Duodenal mucosa (tissue), 2 donors: ENCODE results near the gene SNN.

Experiments
- H3K27ac ChIP-seq: one replicate; pipeline ENCODE4 v1.7.0; 2013; ENCODE audit warnings: low read depth, low read length
- H3K27me3 ChIP-seq, 2 donors: one replicate each; pipeline ENCODE4 v1.7.0; 2013; ENCODE audit warnings: low read length in 2 of 2, control low read depth in 1 of 2; ENCODE audit not compliant: insufficient read depth in 2 of 2, control insufficient read depth in 1 of 2
- H3K36me3 ChIP-seq, 2 donors: one replicate each; pipeline ENCODE4 v1.7.0; 2013; ENCODE audit warnings: low read length in 2 of 2, control low read depth in 1 of 2; ENCODE audit not compliant: insufficient read depth in 2 of 2, control insufficient read depth in 1 of 2
- H3K4me1 ChIP-seq, 2 donors: one replicate each; pipeline ENCODE4 v1.7.0; 2013; ENCODE audit warnings: low read length in 2 of 2, control low read depth in 1 of 2; ENCODE audit not compliant: insufficient read depth in 2 of 2, control insufficient read depth in 1 of 2
- H3K4me3 ChIP-seq, 2 donors: one replicate each; pipeline ENCODE4 v1.7.0; 2013; ENCODE audit warnings: low read length in 2 of 2, low read depth in 1 of 2
- H3K9ac ChIP-seq, 2 donors: one replicate each; pipeline ENCODE4 v1.7.0; 2013; ENCODE audit warnings: low read length in 2 of 2, low read depth in 1 of 2
- H3K9me3 ChIP-seq, 2 donors: one replicate each; pipeline ENCODE4 v1.7.0; 2013; ENCODE audit warnings: low read length in 2 of 2, control low read depth in 1 of 2; ENCODE audit not compliant: control insufficient read depth in 1 of 2

Gene SNN

GRCh38 chr16:11627292-11627663, 41.0 kb upstream of the SNN start:
- no peak overlapping the region for H3K27ac ChIP-seq

GRCh38 chr16:11627822-11628457, 40.3 kb upstream of the SNN start:
- Histone ChIP-seq H3K27ac (no peak overlapping the region), H3K36me3 (no peaks in the 10 kb centered on the region), H3K4me3 (no peak overlapping the region), H3K9ac (no peak overlapping the region), H3K9me3 (no peaks in the 10 kb centered on the region), H3K4me1 (peaks cover 9% of the 10 kb centered on the region in 2 donors), H3K27me3 (no peaks in the 10 kb centered on the region)

More at GRCh38 chr16:11627292-11627663, 41.0 kb upstream of the SNN start:
- H3K9me3 ChIP-seq = no peaks in the 10 kb centered on the region
- H3K4me3 ChIP-seq = no peak overlapping the region
- peaks cover 8 to 13% of the 10 kb centered on the region in 2 donors for H3K4me1 ChIP-seq
- no peak overlapping the region for H3K9ac ChIP-seq
- no peaks in the 10 kb centered on the region for H3K27me3 ChIP-seq
- no peaks in the 10 kb centered on the region for H3K36me3 ChIP-seq

- H3K9me3 ChIP-seq = no peaks in the 10 kb centered on the region
- peak overlapping the region; percentile 51 for H3K27ac ChIP-seq
- H3K4me3 ChIP-seq = no peak overlapping the region
- H3K27me3 ChIP-seq = no peaks in the 10 kb centered on the region
- peaks cover 9 to 16% of the 10 kb centered on the region in 2 donors for H3K4me1 ChIP-seq
- H3K36me3 ChIP-seq = no peaks in the 10 kb centered on the region
- no peak overlapping the region for H3K9ac ChIP-seq
These were observed 38.9 kb upstream of the SNN start for GRCh38 chr16:11629071-11630030.

GRCh38 chr16:11630046-11630767, 38.0 kb upstream of the SNN start:
- Histone ChIP-seq H3K27me3 (no peaks in the 10 kb centered on the region), H3K4me1 (peaks cover 12 to 17% of the 10 kb centered on the region in 2 donors), H3K27ac (no peak overlapping the region), H3K9ac (no peak overlapping the region), H3K36me3 (no peaks in the 10 kb centered on the region), H3K9me3 (no peaks in the 10 kb centered on the region), H3K4me3 (no peak overlapping the region)

GRCh38 chr16:11630768-11631056, 37.5 kb upstream of the SNN start:
- Histone ChIP-seq H3K27me3 (no peaks in the 10 kb centered on the region), H3K9me3 (no peaks in the 10 kb centered on the region), H3K4me3 (no peak overlapping the region), H3K27ac (no peak overlapping the region), H3K4me1 (peaks cover 17 to 22% of the 10 kb centered on the region in 2 donors), H3K9ac (no peak overlapping the region), H3K36me3 (no peaks in the 10 kb centered on the region)

GRCh38 chr16:11631214-11631613, 37.0 kb upstream of the SNN start:
- Histone ChIP-seq H3K4me1 (peaks cover 20 to 27% of the 10 kb centered on the region in 2 donors), H3K4me3 (no peak overlapping the region), H3K36me3 (no peaks in the 10 kb centered on the region), H3K27ac (no peak overlapping the region), H3K9me3 (no peaks in the 10 kb centered on the region), H3K27me3 (no peaks in the 10 kb centered on the region), H3K9ac (no peak overlapping the region)

GRCh38 chr16:11632455-11632939, 35.8 kb upstream of the SNN start:
- Histone ChIP-seq H3K27ac (peak overlapping the region; percentile 36), H3K4me3 (no peak overlapping the region), H3K9ac (no peak overlapping the region)

GRCh38 chr16:11633113-11633512, 35.1 kb upstream of the SNN start:
- peaks cover 19 to 27% of the 10 kb centered on the region in 2 donors for H3K4me1 ChIP-seq
- H3K36me3 ChIP-seq = no peaks in the 10 kb centered on the region
- H3K9ac ChIP-seq = no peak overlapping the region
- H3K27ac ChIP-seq = peak overlapping the region; percentile 36
- no peaks in the 10 kb centered on the region for H3K9me3 ChIP-seq
- H3K4me3 ChIP-seq = no peak overlapping the region
- H3K27me3 ChIP-seq = no peaks in the 10 kb centered on the region

More at GRCh38 chr16:11632455-11632939, 35.8 kb upstream of the SNN start:
- Histone ChIP-seq H3K36me3 (no peaks in the 10 kb centered on the region), H3K4me1 (peaks cover 20 to 27% of the 10 kb centered on the region in 2 donors), H3K27me3 (no peaks in the 10 kb centered on the region), H3K9me3 (no peaks in the 10 kb centered on the region)

- no peak overlapping the region for H3K9ac ChIP-seq
- H3K36me3 ChIP-seq = no peaks in the 10 kb centered on the region
- no peak overlapping the region for H3K4me3 ChIP-seq
- H3K9me3 ChIP-seq = no peaks in the 10 kb centered on the region
- peaks cover 17 to 27% of the 10 kb centered on the region in 2 donors for H3K4me1 ChIP-seq
- H3K27ac ChIP-seq = no peak overlapping the region
- no peaks in the 10 kb centered on the region for H3K27me3 ChIP-seq
These were observed 33.9 kb upstream of the SNN start for GRCh38 chr16:11634312-11634711.
